Epithelial cell of proximal tubule (primary cell): Measurements from ENCODE around the gene CHL1. TPM values are rescaled to one million over a fixed set of nuclear protein-coding genes. Genes with fewer than 3 reads are reported as not detected.

Experiments
- DNase-seq: peaks from one replicate; pipeline ENCODE4 v3.0.0-alpha.2; 2011; ENCODE audit warnings: low read depth
- H3K4me3 ChIP-seq: 2 replicates; pipeline ENCODE4 v1.5.1; 2011; ENCODE audit warnings: low read depth, mild to moderate bottlenecking, low read length
- CTCF ChIP-seq: conservative IDR thresholded peaks from 2 replicates; pipeline ENCODE4 v1.5.1; 2012; ENCODE audit warnings: low read depth, mild to moderate bottlenecking, low read length
- total RNA-seq: library from RNA; depleted of rRNA; stranded (reverse); fragments of >200 nt; gene quantifications from 2 replicates; pipeline ENCODE4 v1.2.3, GENCODE V29; 2015

Gene CHL1
- 0.17 TPM in 1 of 2 replicates, not detected in the other for total RNA-seq

GRCh38 chr3:196311-197148 is at the start of gene CHL1:
TSS of gene CHL1 (plus strand) at chr3:196763. CDS start at chr3:319777, 123,014 bp downstream.
- peak within 1 kb of the TSS; percentile 60 for H3K4me3 ChIP-seq
- TF ChIP-seq CTCF: no peak
- no peak for DNase-seq

- H3K4me3 ChIP-seq: no peak overlapping the region
- no peak for DNase-seq
- no peak for TF ChIP-seq CTCF
These were observed 44.9 kb upstream of the CHL1 start for GRCh38 chr3:151614-152189.

- no peak overlapping the region for H3K4me3 ChIP-seq
- DNase-seq: no peak
- no peak for TF ChIP-seq CTCF
These were observed 36.6 kb upstream of the CHL1 start for GRCh38 chr3:159974-160373.

GRCh38 chr3:166071-166470 is 30.5 kb upstream of the CHL1 start:
- H3K4me3 ChIP-seq: no peak overlapping the region
- DNase-seq: no peak
- TF ChIP-seq CTCF: no peak

- no peak for DNase-seq
- TF ChIP-seq CTCF: no peak
- no peak overlapping the region for H3K4me3 ChIP-seq
These were observed 29.8 kb upstream of the CHL1 start for GRCh38 chr3:166799-167198.

GRCh38 chr3:173886-174285 is 22.7 kb upstream of the CHL1 start:
- no peak for DNase-seq
- no peak overlapping the region for H3K4me3 ChIP-seq
- TF ChIP-seq CTCF: no peak
